GM18873 (cell line): ENCODE results near the gene TMEM183A.

Source experiments
- ATAC-seq: cut with Tn5 transposase; IDR thresholded peaks from one replicate; pipeline ENCODE4 v1.9.1; 2021; ENCODE audit warnings: mild to moderate bottlenecking, moderate library complexity, moderate number of reproducible peaks; ENCODE audit not compliant: unreplicated experiment, low FRiP score

TMEM183A gene

GRCh38 chr1:203044546-203045250 is 37.5 kb downstream of the TMEM183A start:
- ATAC-seq = no peak

- no peak for ATAC-seq
These were observed 38.2 kb downstream of the TMEM183A start for GRCh38 chr1:203045336-203045735.

DNA sequence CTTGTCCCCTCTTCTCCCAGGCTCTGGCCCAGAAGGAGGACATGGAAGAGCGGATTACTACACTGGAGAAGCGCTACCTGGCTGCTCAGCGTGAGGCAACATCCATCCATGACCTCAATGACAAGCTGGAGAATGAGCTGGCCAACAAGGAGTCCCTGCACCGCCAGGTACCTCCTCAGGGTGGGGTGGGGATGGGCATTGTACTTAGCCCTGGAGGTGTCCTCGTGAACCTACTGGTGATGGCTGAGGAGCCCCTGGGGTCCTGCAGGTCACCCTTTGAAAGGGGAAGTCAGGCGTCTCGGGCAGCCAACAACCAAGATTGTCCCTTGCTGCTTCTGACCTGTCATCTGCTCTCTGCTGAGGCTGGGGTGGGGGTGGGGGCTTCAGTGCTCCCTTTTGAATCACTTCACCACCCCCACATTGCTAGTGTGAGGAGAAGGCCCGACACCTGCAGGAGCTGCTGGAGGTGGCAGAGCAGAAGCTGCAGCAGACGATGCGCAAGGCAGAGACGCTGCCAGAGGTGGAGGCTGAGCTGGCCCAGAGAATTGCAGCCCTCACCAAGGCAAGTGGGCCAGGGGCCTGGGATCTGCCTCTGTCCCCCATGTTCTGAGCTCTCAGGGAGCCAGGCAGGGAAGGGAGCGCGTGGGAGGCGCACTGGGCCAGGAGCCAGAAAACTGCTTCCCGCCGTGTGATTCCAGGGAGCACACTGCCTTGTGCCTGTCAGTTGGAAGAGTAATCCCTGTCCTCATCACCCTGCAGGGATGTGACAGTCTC is 38.8 kb downstream of the TMEM183A start:
- no peak for ATAC-seq

- no peak for ATAC-seq
These were observed 39.9 kb downstream of the TMEM183A start for GRCh38 chr1:203046984-203047630.

DNA sequence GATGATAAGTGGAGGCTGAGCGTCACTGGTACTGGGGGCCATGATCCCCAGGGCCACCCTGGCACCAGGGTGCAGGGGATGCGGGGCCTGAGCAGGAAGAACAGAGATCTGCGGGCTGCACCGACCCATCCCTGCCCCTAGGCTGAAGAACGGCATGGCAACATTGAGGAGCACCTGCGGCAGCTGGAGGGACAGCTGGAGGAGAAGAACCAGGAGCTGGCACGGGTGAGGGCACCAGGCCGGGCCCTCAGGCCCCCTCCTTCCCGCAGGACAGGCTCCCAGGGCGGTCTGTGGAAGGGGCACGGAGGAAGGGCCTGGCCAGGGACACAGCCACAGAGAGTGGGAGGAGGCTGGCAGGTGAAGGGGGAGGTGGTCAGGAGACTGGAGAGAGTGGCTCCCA is 40.9 kb downstream of the TMEM183A start:
- ATAC-seq = no peak

GRCh38 chr1:203048555-203049051 is 41.4 kb downstream of the TMEM183A start:
- no peak for ATAC-seq

DNA sequence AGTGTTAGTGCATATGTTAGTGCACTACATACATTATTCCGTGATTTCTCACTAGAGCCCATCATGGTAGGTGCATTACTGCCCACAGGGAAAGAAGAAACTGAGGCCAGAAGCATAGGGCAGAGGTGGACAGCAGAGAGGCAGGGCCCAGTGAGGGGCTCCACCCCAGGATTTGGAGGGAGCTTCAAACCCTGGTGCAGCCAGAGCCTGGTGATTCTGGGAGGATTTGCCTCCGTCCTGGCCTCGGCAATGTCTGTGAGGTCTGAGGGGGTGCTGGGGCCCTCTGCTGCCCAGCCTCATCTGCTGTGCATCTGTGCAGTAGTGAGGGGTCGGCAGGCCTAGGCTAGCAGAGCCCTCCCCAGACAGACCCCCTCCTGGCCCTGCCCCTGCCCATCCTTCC is 41.9 kb downstream of the TMEM183A start:
- no peak for ATAC-seq

GRCh38 chr1:203049576-203050180 is 42.5 kb downstream of the TMEM183A start:
- ATAC-seq = no peak

DNA sequence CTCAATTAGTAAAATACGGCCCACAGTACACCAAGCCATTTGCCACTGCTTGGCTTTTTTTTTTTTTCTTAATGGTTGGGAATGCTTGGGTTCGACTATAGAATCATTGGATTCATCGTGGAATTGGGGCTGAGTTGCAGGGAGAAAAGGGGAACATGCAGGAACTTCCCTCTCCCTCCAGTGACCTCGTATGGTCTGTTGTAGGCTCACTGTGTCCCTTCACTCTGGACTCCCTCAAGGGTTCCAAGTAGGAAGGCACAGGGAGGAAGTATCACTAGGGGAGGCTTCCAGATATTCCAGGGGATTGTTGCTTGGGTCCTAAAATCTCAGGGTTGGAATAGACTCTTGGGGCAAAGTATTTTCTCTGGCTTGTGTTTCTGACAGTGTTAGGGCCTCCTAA is 43.7 kb downstream of the TMEM183A start:
- no peak for ATAC-seq

- no peak for ATAC-seq
These were observed 44.7 kb downstream of the TMEM183A start for GRCh38 chr1:203051841-203052324.

DNA sequence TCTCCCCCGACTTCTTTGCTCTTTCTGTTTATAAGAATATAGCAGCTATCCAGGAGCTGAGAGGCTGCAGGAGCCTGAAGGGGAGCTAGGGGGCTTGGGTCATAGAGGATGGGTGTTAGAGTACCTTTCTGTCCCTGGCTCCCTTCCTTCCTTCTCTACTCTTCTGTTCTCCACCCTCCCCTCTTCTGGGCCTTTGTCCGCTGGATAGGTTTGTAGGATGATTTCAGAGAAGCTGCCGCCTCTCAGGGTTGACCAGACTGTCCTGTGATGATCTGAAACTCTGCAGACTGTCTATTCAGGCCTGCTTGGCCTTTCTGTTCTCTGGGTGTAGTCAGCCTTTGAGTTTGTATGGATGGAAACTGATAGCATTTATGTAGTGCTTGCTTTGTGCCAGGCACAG is 45.4 kb downstream of the TMEM183A start:
- no peak for ATAC-seq

DNA sequence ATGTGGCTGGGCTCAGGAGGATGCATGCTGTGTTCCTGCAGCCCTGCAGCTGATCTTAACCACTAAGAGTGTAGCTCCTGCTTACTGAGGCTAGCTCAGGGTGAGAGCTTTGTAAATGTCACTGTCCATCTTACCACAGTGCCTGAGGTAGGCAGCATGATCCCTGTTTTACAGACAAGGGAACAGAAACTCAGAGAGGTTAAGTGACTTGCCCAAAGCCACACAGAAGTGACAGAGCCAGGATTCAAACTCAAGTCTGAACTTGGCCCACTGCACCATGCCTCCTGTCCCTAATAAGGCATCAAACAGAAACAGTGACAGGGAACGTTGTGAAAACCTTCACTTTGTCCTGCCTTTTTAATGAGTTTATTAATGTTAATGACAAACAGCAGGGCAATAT is 47.0 kb downstream of the TMEM183A start:
- no peak for ATAC-seq

GRCh38 chr1:203054642-203055041 is 47.5 kb downstream of the TMEM183A start:
- ATAC-seq = no peak

GRCh38 chr1:203055161-203055799 is 48.1 kb downstream of the TMEM183A start:
- no peak for ATAC-seq

- no peak for ATAC-seq
These were observed 48.8 kb downstream of the TMEM183A start for GRCh38 chr1:203056012-203056411.

DNA sequence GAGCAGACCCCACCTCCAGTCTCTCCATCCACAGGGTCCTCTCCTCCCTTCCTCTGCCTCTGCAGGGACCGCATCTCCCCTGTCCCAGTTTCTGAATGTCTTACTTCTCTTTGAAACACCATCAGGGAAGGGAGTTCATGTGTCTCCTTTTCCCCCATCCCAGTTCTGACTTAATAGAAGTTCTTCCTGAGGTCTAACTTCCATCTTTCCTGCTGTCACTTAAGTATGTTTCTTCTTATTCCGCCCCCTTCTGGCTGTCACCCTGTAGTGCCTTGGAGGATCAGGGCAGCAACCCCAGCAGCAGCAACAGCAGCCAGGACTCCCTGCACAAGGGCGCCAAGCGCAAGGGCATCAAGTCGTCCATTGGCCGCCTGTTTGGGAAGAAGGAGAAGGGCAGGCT is 49.3 kb downstream of the TMEM183A start:
- no peak for ATAC-seq

DNA sequence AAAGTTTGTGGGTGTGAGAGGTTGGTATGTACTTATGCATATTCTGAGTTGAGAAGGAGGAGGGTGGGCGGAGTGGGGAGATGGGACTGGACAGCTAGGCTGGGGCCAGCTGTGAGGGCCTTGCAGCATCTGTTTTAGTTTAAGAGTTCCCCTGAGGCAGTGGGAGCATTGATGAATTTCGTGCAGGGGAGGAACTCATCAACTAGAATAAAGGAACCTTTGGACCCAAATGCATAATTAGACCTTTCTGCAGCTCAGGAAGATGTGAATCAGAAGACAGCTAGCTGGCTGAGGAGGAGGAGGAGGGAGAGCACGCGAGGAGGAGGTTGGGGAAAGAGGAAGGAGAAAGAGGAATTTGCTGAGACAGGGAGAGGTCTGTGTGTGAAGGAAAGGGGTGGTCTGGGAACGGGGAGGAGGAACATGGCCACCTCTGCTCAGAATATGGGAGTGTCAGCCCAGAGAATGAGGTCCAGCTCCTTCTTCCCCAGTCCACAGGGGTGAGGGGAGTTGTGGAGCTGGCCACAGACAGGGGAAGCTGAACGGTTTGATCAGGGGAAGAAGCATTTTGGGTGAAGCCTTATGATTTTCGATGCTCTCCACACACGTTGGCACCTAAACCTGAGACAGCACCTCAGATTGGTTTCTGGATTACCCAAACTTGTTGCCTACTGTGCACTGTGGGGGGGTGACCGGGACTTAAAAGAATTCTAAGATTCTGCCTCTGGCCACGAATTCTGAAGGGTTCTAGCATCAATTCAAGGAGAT is 50.9 kb downstream of the TMEM183A start:
- ATAC-seq = no peak

DNA sequence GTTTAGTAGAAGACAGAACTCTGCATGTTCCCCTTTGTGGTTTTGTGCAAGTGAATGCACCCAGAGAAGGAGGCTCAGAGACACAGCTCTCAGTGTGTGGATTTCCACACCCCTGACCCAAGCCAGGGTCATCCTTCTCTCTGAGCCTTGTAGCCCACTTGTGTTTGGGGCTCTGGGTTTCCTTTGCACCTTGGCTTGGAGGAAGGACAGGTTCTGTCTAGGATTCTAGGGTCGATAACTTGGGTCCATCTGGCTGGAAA is 51.4 kb downstream of the TMEM183A start:
- ATAC-seq = no peak

GRCh38 chr1:203059485-203059884 is 52.3 kb downstream of the TMEM183A start:
- ATAC-seq = no peak

DNA sequence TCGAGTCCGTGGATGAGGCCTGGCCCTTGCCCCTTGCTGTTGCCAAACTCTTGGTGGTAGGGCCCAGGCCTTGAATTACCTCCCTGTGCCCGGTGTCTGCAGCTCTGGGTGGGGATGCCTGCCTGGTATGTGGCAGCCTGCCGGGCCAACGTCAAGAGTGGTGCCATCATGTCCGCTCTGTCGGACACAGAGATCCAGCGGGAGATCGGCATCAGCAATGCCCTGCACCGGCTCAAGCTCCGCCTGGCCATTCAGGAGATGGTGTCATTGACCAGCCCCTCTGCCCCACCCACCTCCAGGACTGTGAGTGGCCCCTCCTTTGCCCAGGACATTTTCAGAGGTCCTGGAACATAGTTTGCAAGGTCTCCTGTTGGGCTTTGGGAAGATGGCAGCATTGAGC is 52.9 kb downstream of the TMEM183A start:
- no peak for ATAC-seq
